Activated CD4-positive, alpha-beta T cell treated with anti-CD3 and anti-CD28 coated beads, Interleukin-10, Interleukin-2, amounts not matched to agents 100 ng/mL and 50 ng/mL, durations not matched to agents 16 hours and 8 hours (primary cell): ENCODE data around the gene KIAA0586.
"Not testable (repeated sequence)": the region's sequence is repeated elsewhere in the genome, so short reads cannot be mapped to it uniquely, and the experiment has no call there.

Source experiments
- DNase-seq: peaks from one replicate; pipeline ENCODE4 v3.0.0-alpha.2; 2020

KIAA0586 gene

DNA sequence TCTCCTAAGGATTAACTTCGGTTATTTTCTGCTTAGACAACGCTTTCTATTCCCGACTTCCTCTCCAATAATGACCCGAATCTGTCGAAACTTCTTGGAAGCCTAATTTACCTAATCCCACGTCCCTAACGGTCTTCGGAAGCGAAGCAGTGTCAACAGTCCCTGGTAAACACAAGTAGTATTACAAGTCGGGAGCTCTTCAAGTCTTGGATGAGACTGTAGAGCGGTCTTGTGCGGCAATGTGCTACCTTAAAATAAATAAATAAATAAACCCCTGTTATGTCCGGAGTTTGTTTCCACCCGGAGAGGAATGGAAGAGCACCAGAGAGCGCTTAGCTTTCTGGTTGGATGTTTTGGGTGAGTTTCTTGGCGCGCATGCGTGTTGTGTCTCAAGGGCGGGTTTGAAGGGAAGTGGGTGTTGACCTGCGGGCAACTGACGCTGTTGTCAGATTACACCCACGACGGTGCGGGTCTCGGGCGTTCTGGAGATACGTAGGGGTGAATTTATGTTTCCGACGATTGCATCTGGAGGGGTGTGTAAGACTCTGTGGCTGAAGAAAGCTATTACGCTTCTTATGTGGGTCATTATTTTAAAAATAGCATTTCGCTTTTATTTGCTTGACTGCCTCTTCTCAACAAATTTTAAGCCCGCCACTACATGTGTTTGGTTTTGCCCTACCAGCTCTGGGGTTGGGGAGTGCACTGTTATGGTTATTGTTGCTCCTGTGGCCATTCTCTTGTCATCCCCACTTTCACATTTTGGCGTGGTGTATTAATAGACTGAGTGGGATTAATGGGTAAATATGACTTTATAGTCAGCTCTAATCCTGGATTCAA, at the start of gene KIAA0586, which contains the start of gene TIMM9:
Gene KIAA0586 (plus strand): TSS at position 439 of the 837 bp plus-strand sequence. CDS start 546 bp downstream, outside the sequence.
Gene TIMM9 (minus strand): TSS at position 251 of the 837 bp plus-strand sequence. CDS start 15,586 bp downstream, outside the sequence.
- DNase-seq: peak; percentile 98

DNA sequence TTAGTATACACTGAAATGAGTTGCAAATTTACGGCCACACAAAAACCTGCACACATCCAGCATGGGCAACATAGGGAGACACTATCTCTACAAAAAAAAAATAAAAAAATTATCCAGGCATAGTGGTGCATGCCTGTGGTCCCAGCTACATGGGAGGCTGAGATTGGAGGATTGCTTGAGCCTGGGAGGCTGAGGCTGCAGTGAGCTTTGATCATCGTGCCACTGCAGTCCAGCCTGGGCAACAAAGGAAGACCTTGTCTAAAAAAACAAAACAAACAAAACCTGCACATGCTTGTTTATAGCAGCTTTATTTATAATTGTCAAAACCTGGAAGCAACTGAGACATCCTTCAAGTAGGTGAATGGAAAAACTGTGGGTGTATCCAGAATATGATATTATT, 36.7 kb upstream of the KIAA0586 start:
- no peak for DNase-seq

DNA sequence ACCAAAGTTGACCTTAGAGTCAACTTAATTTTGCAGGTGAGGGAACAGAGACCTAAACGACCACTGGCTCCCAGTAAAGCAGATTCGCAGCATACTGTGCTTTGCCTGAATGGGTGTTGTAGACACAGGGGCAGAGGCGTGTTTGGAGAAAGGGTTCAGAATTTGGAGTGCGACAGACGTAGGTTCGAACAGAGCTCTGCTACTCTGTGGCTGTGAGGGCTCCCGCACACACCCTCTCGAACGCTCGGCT, 32.0 kb upstream of the KIAA0586 start:
- DNase-seq: no peak

DNA sequence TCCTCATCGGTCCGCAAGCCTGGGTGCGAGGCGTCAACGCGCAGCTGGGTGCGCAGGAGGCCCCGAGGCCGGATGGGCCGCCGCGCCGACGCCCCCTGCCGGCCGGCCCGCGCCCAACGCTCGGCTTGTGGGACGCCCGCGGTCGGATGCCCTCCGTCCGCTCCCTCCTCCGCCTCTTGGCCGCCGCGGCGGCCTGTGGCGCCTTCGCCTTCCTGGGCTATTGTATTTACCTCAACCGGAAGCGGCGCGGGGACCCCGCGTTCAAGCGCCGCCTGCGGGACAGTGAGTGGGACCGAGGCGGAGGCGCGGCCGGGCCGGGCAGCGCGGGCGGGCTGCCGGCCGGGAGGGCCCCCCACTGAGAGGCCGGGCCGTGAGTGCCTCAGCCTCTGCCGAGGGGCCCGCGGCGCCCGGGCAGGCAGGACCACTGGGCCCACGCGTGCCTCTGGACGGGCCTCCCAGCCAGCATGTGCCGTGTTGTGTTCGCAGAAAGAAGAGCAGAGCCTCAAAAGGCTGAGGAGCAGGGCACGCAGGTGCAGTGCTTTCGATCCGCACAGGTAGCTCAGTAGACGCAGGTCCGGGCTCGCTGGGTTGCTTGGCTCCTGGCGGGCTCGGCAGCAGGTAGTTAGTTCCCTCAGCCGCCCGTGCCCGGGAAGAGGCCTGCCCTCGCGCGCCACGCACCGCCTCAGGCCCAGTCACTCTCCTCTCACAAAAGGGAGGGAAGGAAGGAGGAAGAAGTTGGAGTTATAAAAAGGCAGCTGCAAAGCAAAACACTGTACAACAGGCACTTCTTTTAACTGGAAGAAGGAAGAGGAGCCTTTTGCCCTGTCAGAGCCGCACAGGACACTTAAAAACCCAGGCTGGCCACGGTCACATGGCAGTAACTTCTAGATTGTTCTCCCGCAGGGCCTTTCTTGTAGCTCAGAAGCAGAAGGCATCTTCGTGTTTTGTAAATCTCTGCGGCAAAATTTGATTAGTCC, 31.4 kb upstream of the KIAA0586 start, which contains the start of gene TOMM20L:
Gene TOMM20L (plus strand): TSS at position 119 of the 977 bp plus-strand sequence. CDS start 28 bp downstream, at position 147.
- DNase-seq: peak; percentile 84

DNA sequence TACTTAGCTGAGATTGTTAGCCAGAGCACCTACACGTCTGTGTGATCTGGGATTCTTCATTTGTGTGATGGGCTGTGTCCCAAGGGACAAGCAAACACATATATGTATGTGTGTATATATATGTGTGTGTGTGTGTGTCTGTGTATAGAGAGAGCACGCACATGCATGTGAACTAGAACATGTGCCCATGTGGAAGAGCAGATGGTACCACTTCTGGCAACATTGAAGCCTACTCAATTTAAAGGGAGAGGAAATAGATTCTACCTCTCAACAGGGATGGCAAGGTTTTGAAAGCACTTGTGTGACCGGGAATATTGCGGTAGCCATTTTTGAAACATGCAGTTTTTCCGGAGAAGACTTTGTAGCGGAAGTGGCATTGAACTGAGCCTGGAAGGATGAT, 30.4 kb upstream of the KIAA0586 start:
- no peak for DNase-seq

DNA sequence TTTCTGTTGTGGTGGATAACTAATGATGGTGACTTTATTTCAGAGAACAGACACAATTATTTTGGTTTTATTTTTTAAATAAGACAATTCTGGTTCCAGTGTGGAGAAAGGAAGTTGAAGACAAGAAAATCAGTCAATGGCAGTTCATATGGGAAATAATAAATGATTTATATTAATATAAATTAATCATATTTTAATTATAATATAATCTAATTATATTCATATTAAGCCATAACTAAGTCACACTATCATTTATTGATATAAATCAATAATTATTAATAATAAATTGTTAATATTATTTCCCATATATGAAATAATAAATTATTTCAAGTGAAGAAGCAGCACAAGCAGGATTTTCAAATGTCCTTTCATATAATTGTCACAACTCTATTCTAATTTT, 29.0 kb upstream of the KIAA0586 start:
- DNase-seq: no peak

DNA sequence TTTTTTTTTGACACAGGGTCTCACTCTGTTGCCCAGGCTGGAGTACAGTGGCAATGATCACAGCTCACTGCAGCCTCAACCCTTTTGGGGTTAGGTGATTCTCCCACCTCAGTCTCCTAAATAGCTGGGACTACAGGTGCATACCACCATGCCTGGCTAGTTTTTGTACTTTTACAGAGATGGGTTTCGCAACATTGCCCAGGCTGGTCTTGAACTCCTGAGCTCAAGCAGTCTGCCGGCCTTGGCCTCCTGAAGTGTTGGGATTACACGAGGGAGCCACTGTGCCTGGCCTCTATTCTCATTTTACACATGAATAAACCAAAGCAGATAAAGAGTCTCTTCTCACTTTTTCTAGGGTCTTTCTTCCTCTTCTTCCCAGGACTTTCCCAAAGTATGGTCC, 28.6 kb upstream of the KIAA0586 start:
- no peak for DNase-seq

DNA sequence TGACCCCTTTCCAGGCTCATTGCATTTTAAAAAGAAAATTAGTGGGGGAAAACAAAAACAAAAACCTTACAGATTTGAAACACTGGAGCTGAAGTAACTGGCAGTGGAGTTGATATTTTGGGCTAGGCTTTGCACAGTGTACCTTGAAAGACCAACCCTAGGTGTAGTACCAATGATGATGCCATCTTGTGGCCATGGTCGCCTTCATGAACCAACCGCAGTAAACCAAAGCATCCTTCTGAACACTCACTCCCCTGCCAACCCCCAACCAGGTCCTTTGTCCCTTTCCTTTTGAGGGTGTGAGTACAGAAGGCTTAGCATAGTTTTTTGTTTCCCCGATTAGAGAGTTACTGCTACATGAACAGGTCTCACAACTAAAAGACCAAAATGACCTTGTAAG, 25.9 kb upstream of the KIAA0586 start:
- peak; percentile 7 for DNase-seq

DNA sequence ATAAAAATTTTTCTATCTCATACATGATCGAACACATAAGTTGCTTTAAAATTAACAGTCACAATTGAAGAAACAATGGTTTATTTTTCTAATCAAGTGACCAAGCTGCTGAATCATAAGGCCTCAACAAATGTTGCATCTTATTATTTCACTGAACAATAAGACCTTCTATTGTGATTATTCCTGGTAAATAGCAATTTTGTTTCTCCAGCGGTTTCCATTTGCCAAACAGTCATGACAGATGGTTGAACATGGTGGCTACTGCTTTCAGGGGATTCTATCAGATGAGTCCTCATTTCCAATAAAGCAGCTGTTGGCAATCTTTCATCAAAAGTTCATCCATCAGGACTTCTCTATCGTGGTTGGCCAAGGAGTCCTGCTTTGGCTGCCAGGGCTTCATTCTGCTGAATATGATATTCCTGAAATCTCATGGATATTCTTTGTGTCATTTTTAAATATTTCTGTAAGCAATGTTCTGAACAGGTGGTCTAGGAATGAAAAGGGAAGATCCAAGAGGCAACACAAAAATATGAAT, 18.8 kb upstream of the KIAA0586 start:
- DNase-seq: no peak

DNA sequence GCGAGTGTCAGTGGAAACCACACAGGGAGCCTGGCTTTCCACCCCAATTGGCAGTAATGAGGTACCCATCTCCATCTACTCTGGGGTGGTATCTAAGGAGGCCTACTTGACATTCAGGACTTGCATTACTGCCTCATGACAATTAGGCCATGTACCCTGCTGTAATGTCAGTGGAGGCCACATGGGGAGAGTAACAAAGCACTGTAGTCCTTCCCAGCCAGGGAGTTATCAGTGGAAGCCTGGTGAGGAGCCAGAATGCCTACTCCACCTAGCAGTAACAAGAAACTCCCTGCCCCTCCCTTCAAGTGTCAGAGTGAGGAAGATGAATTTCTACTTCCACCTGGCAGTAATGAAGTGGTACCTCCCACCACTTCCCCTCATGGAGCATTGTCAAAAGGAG, 12.7 kb upstream of the KIAA0586 start:
- no peak for DNase-seq

DNA sequence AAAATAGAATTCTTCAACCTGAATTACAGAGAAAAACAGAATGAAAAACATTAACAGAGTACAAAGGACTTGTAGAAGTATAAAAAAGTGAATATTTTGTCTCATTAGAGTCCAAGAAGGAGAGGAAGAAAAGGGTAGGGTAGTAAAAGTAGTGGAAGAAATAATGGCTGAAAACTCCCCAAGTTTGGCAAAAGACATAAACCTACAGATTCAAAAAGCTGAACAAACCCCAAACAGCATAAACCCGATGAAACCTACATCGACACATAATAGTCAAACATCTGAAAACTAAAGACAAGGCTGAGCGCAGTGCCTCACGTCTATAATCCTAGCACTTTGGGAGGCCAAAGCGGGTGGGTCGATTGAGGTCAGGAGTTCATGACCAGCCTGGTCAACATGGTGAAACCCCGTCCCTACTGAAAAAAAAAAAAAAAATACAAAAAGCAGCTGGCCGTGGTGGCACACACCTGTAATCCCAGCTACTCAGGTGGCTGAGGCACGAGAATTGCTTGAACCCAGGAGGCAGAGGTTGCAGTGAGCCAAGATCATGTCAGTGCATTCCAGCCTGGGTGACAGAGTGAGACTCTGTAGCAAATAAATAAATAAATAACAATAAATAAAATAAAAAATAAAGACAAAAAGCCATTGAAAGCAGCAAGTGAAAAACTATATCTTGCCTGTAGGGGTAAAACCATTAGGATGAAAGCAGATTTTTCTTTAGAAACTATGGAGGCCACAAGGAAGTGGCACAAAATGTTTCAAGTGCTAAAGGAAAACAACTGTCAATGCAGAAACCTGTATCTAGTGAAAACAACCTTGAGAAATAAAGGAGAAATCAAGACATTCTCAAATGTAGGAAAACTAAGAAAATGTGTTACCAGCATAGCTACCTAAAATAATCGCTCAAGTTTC, 11.6 kb upstream of the KIAA0586 start:
- DNase-seq: no peak

DNA sequence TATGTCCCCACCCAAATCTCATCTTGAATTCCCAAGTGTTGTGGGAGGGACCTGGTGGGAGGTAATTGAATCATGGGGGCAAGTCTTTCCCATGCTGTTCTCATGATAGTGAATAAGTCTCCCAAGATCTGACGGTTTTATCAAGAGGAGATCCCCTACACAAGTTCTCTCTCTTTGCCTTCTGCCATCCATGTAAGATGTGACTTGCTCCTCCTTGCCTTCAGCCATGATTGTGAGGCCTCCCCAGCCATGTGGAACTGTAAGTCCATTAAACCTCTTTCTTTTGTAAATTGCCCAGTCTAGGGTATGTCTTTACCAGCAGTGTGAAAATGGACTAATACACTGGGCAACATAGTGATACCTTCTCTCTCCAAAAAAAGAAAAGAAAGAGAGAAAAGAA, 10.6 kb upstream of the KIAA0586 start:
- DNase-seq: not testable (repeated sequence)

DNA sequence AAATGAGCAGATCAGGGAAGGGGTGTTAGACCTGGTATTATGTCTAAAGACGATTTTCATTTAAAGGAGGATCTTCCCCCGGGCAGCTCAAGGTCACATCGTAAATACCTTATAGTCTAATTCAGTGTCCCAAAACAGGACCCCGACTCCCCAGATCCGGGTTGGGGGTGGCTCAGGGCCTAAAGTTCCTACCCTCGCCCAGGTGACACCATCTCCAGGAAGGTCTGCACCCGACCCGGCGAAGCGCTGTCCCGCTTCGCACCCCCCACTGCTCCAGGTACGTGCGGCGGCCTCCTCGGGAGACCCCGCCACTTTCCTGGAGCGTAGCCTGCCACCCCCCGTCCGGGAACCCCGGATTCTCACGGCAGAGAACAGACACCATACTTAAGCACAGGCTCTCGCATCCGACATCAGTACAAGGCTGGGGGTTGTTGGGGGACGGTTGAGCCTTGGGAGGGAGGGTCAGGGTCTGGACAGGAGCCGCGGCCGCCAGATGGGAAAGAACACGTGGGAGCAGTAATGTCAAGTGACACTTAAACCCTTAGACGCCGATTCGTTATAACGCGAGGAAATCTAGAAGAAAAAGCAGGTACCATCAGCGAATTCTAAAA, 744 bp upstream of the KIAA0586 start:
- DNase-seq: peak; percentile 53

DNA sequence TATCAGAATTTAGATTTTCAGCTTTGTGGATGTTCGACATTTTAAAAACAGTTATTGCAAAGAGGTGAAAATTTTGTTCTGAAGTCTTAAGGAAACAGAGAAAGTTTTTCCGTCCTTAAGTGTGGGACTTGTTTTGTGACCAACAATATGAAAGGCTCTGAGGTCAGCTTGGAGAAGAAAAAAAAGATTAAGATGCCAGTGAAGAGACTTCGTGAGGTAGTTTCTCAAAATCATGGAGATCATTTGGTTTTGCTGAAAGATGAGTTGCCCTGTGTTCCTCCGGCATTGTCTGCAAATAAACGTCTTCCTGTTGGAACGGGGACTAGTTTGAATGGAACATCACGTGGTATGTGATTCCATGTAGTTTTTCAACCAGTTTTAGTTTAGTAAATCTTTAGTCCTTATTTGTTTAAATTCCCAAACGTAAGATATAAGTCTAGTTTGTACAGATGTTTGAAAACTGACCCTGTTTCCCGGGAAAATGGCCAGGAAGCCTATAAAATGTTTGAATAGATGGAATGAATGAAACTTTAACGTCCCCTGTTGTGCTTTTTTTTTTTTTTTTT, 682 bp downstream of the KIAA0586 start:
- peak; percentile 59 for DNase-seq

DNA sequence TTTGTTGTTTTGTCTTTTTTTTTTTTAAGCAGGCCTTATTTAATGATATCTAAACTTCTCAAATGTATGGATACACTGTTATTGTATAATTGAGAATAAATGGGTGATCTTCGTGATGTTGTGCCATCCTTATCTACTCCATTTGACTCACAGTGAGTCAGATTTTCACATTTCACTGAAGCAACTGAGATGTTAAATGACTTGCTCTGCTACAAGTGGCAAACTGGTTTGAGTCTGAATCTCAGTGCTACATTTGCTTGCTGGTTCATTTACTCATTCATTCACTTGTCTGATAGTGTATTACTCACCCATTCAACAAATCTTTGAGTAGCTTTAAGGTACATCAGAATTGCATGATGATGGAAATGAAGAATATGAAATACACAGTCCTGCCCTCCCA, 2.6 kb downstream of the KIAA0586 start:
- peak; percentile 88 for DNase-seq

DNA sequence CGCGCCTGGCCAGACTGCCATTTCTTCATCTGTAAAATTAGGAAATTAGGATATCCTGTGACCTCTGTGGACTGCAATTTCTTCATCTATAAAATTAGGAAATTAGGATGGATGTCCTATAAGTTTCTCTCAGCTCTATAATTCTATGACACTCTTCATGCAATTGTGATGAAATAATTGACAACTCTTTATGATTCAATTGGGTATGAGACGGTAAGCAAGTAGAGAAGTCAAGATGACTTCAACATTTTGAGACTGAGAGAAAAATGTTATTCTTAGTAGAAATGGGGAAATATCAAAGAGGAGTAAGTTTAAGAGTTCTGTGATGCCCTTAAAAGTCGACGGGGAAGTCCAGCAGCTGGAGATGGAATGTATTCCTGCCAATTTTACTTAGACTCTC, 12.0 kb downstream of the KIAA0586 start:
- DNase-seq: no peak

DNA sequence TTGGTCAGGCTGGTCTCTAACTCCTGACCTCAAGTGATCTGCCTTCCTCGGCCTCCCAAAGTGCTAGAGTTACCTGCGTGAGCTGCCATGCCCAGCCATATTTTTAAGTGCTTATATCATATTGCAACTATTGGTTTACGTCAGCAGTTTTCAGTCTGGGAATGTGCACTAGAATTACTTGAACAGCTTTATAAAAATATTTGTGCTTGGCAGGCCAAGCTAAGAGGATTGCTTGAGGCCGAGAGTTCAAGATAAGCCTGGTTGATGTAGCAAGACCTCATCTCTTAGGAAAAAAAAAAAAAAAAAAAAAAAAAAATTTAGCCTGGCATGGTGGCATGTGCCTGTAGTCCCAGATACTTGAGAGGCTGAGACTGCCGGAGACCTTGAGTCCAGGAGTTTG, 17.1 kb downstream of the KIAA0586 start:
- DNase-seq: peak; percentile 14

DNA sequence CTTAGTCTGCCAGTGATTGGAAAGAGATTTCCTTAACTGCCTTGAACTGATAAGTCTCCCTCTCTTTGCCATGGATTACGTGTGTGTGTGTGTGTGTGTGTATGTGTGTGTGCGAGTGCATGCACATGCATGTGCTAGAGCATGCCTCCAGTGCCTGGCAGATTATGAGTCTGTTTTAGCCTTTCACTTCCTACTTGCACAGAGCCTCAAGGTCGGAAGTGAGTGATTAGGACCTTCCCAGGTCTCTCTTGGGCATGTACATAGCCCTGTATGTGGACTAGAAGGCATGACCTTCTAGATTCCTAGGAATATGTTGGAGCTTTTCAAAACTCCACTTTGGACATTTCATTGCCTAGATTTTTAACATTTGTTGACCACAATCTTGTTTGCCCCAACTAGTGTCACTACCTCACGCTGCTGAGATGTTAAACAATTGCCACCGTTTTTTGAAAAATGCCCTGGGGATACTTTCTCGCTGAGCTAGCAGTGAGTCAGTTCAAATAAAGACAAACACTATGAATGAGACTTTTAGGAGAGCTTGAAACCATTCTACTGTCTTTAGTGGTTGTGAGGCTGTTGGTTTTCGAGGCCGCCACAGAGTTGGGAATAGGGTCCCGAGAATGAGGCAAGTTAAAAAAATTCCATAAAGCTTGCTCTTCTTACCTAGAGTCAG, 28.2 kb downstream of the KIAA0586 start:
- DNase-seq: no peak

DNA sequence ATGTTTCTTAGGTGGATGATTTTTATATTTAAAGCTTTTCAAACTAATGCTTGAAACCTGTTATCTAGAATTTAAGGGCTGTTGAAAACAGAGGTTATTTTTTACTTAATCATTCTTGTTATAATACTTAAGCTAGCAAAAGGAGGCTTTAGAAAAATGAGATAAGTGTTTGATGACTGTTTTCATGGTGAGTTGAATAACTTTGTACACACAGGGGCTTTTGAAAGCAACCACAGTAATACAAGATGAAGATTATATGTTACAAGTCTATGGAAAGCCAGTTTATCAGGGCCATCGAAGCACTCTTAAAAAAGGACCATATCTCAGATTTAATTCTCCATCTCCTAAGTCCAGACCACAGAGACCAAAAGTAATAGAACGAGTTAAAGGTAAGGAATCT, 33.3 kb downstream of the KIAA0586 start:
- no peak for DNase-seq

DNA sequence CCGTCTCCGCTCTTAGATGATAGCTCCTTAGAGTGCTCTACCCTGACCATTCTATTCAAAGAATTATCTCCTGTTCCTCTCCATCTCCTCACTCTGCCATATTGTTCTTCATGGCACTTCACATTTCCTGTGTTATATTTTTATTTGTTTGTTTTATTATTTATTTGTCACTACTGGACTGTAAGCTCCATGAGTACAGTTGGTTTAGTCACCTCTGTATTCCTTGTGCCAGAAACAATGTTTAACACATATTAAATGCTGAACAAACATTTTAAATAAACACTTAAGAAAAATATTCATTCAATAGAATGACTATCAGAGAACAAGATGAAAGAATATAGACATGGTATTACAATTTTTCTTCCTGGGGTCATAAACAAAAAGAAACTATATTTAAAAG, 35.6 kb downstream of the KIAA0586 start:
- DNase-seq: no peak

DNA sequence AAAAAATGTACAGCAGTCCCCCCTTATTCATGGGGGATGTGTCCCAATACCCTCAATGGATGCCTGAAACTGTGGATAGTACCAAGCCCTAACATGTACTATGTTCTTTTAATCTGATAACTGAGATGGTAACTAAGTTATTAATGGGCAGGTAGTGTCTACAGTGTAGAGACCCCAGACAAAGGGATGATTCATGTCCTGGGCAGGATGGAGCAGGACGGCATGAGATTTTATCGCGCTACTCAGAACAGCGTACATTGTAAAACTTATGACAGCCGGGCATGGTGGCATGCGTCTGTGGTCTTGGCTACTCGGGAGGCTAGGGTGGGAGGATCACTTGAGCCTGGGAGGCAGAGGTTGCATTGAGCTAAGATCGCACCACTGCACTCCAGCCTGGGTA, 37.1 kb downstream of the KIAA0586 start:
- DNase-seq: no peak
